H9 (cell line): ENCODE data around the gene LAMP2. TPM values are rescaled to one million over a fixed set of nuclear protein-coding genes. Genes with fewer than 3 reads are reported as not detected.

Source experiments
- DNase-seq: peaks from one replicate; pipeline ENCODE4 v3.0.0-alpha.2; 2017
- H2AFZ ChIP-seq: one replicate; pipeline ENCODE4 v1.6.1; 2013; ENCODE audit warnings: mild to moderate bottlenecking, low read length, control low read depth, moderate library complexity
- H2AK5ac ChIP-seq: 2 replicates; pipeline ENCODE4 v1.6.1; 2013; ENCODE audit warnings: low read length, control low read depth, mixed read lengths; ENCODE audit not compliant: insufficient read length
- H2BK120ac ChIP-seq: one replicate; pipeline ENCODE4 v1.6.1; 2013; ENCODE audit warnings: low read depth, mild to moderate bottlenecking, low read length, control low read depth, inconsistent platforms; ENCODE audit not compliant: poor library complexity, severe bottlenecking
- H2BK12ac ChIP-seq: 2 replicates; pipeline ENCODE4 v1.6.1; 2013; ENCODE audit warnings: low read length, control low read depth, mixed read lengths, low read depth; ENCODE audit not compliant: insufficient read length
- H2BK15ac ChIP-seq: 2 replicates; pipeline ENCODE4 v1.6.1; 2013; ENCODE audit warnings: low read depth, low read length, control low read depth
- H2BK20ac ChIP-seq: one replicate; pipeline ENCODE4 v1.6.1; 2013; ENCODE audit warnings: low read depth, mild to moderate bottlenecking, low read length, control low read depth, inconsistent platforms; ENCODE audit not compliant: poor library complexity, severe bottlenecking
- H2BK5ac ChIP-seq: 2 replicates; pipeline ENCODE4 v1.6.1; 2013; ENCODE audit warnings: low read length, control low read depth, mixed read lengths; ENCODE audit not compliant: insufficient read length
- H3K14ac ChIP-seq: 2 replicates; pipeline ENCODE4 v1.6.1; 2013; ENCODE audit warnings: low read length, control low read depth; ENCODE audit not compliant: insufficient read depth
- H3K18ac ChIP-seq: 2 replicates; pipeline ENCODE4 v1.6.1; 2013; ENCODE audit warnings: low read depth, mild to moderate bottlenecking, mixed read lengths, low read length, control low read depth; ENCODE audit not compliant: insufficient read length
- H3K23ac ChIP-seq: 2 replicates; pipeline ENCODE4 v1.6.1; 2013; ENCODE audit warnings: low read length, control low read depth, mixed read lengths, low read depth; ENCODE audit not compliant: insufficient read length
- H3K23me2 ChIP-seq: 2 replicates; pipeline ENCODE4 v1.6.1; 2013; ENCODE audit warnings: low read depth, mild to moderate bottlenecking, mixed read lengths, low read length, control low read depth; ENCODE audit not compliant: insufficient read length, poor library complexity, severe bottlenecking
- H3K27ac ChIP-seq: 2 replicates; pipeline ENCODE4 v1.5.1; 2013; ENCODE audit warnings: low read length, control low read depth, mixed read lengths, low read depth; ENCODE audit not compliant: insufficient read length
- H3K27me3 ChIP-seq: 2 replicates; pipeline ENCODE4 v1.6.1; 2013; ENCODE audit warnings: low read length, control low read depth, inconsistent platforms; ENCODE audit not compliant: insufficient read depth
- H3K4ac ChIP-seq: 2 replicates; pipeline ENCODE4 v1.6.1; 2013; ENCODE audit warnings: low read depth, mild to moderate bottlenecking, control low read depth, inconsistent platforms, low read length, moderate library complexity
- H3K4me1 ChIP-seq: 2 replicates; pipeline ENCODE4 v1.6.1; 2013; ENCODE audit warnings: low read length, control low read depth, inconsistent platforms; ENCODE audit not compliant: insufficient read depth
- H3K4me2 ChIP-seq: 2 replicates; pipeline ENCODE4 v1.6.1; 2013; ENCODE audit warnings: low read length, control low read depth, mixed read lengths; ENCODE audit not compliant: insufficient read length, insufficient read depth
- H3K56ac ChIP-seq: 2 replicates; pipeline ENCODE4 v1.6.1; 2013; ENCODE audit warnings: low read depth, mild to moderate bottlenecking, mixed read lengths, low read length, control low read depth; ENCODE audit not compliant: insufficient read length
- H3K79me1 ChIP-seq: 2 replicates; pipeline ENCODE4 v1.6.1; 2013; ENCODE audit warnings: low read depth, mild to moderate bottlenecking, moderate library complexity, low read length, control low read depth, inconsistent platforms; ENCODE audit not compliant: insufficient read depth, poor library complexity, severe bottlenecking
- H3K79me2 ChIP-seq: 2 replicates; pipeline ENCODE4 v1.6.1; 2013; ENCODE audit warnings: low read length, control low read depth, inconsistent platforms; ENCODE audit not compliant: insufficient read depth
- H3K9ac ChIP-seq: 2 replicates; pipeline ENCODE4 v1.6.1; 2013; ENCODE audit warnings: low read length, control low read depth, mixed read lengths; ENCODE audit not compliant: insufficient read length; ENCODE audit errors: extremely low read depth
- H3K9me3 ChIP-seq: one replicate; pipeline ENCODE4 v1.6.1; 2013; ENCODE audit warnings: low read depth, low read length, inconsistent platforms; ENCODE audit not compliant: control insufficient read depth
- H3T11ph ChIP-seq: one replicate; pipeline ENCODE4 v1.6.1; 2013; ENCODE audit warnings: mild to moderate bottlenecking, low read length, control low read depth, inconsistent platforms
- H4K20me1 ChIP-seq: one replicate; pipeline ENCODE4 v1.6.1; 2013; ENCODE audit not compliant: control insufficient read depth, insufficient read length, insufficient read depth
- H4K5ac ChIP-seq: 2 replicates; pipeline ENCODE4 v1.6.1; 2013; ENCODE audit warnings: low read depth, mild to moderate bottlenecking, mixed read lengths, low read length, control low read depth; ENCODE audit not compliant: insufficient read length
- H4K8ac ChIP-seq: replicated peaks from 2 replicates; pipeline ENCODE4 v1.6.1; 2013; ENCODE audit warnings: low read length, control low read depth, mixed read lengths, low read depth; ENCODE audit not compliant: insufficient read length
- H4K91ac ChIP-seq: 2 replicates; pipeline ENCODE4 v1.6.1; 2013; ENCODE audit warnings: low read depth, mild to moderate bottlenecking, moderate library complexity, mixed read lengths, low read length, control low read depth; ENCODE audit not compliant: insufficient read length
- H3K27ac Mint-ChIP-seq, 3 experiments: 2 replicates in 2 of 3; 3 replicates in 1 of 3; pipeline ENCODE4 v1.8.0; 2020 to 2021; ENCODE audit warnings: mixed read lengths in 3 of 3, mild to moderate bottlenecking in 1 of 3, moderate library complexity in 1 of 3
- H3K27me3 Mint-ChIP-seq: 2 replicates; pipeline ENCODE4 v1.8.0; 2021; ENCODE audit warnings: low read depth, mild to moderate bottlenecking, moderate library complexity, mixed read lengths
- H3K36me3 Mint-ChIP-seq, 3 experiments: 2 replicates in 2 of 3; 3 replicates in 1 of 3; pipeline ENCODE4 v1.8.0; 2020 to 2021; ENCODE audit warnings: low read depth in 3 of 3, mixed read lengths in 3 of 3; ENCODE audit not compliant: insufficient read depth in 1 of 3
- H3K4me1 Mint-ChIP-seq, 2 experiments: 2 replicates each; pipeline ENCODE4 v1.8.0; 2020; ENCODE audit warnings: mixed read lengths in 2 of 2
- H3K4me3 Mint-ChIP-seq, 2 experiments: 2 replicates in 1 of 2; 3 replicates in 1 of 2; pipeline ENCODE4 v1.8.0; 2020 to 2021; ENCODE audit warnings: mild to moderate bottlenecking in 2 of 2, mixed read lengths in 2 of 2, moderate library complexity in 1 of 2
- H3K9me3 Mint-ChIP-seq, 2 experiments: 2 replicates in 1 of 2; 3 replicates in 1 of 2; pipeline ENCODE4 v1.8.0; 2020; ENCODE audit warnings: mild to moderate bottlenecking in 2 of 2, mixed read lengths in 2 of 2, moderate library complexity in 1 of 2
- total RNA-seq: library from RNA; stranded (reverse); gene quantifications from 2 replicates; pipeline ENCODE4 v1.2.1, GENCODE V29; 2021
- TF ChIP-seq, protein P1 (sequence below): fragments of 200-600 bp; sonication (generic); conservative IDR thresholded peaks from 3 replicates; pipeline ENCODE4 v1.8.0; 2021; ENCODE audit warnings: antibody characterized with exemption, mild to moderate bottlenecking

Gene LAMP2
- total RNA-seq, 1 experiment from 2014 or later, result 27.7 TPM

DNA sequence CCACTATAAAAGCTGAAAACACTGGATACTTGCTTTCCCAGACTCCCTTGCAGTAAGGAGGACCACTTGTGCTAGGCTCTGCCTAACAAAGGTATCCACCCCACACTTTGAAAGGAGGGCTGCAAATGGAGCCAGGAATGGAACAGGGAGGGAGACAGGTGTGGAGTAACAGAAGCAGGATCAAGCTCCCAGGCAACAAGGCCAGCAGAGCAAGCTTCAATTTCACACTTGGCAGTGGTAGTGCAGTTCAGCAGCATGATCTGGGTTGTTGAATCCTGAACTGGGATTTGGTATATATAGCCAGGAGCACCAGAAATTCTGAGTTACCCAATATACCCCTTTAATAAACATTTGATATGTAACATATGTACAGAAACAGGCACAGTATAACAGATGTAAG lies 9.8 kb downstream of the LAMP2 start:
- Histone ChIP-seq H3K18ac (no peak overlapping the region), H4K20me1 (no peaks in the 10 kb centered on the region), H3T11ph (no peak overlapping the region), H3K27ac (no peak overlapping the region), H4K8ac (no peak overlapping the region), H3K23ac (no peak overlapping the region), H3K56ac (no peak overlapping the region), H3K27me3 (no peaks in the 10 kb centered on the region), H2BK20ac (no peak overlapping the region), H3K4ac (no peak overlapping the region), H2AK5ac (no peak overlapping the region), H4K5ac (no peak overlapping the region), H2BK15ac (no peak overlapping the region), H3K79me1 (no peaks in the 10 kb centered on the region), H3K79me2 (no peaks in the 10 kb centered on the region), H4K91ac (no peak overlapping the region), H3K4me1 (no peaks in the 10 kb centered on the region), H3K9me3 (peaks cover 7% of the 10 kb centered on the region), H3K23me2 (no peaks in the 10 kb centered on the region), H2BK5ac (no peak overlapping the region), H2BK12ac (no peak overlapping the region), H2AFZ (no peak overlapping the region), H3K9ac (no peak overlapping the region), H3K14ac (no peak overlapping the region), H3K4me2 (no peak overlapping the region), H2BK120ac (no peak overlapping the region)
- DNase-seq, result no peak
- Mint-ChIP-seq H3K36me3 (peaks cover 1 to 8% (median 5%) of the 10 kb centered on the region in 3 experiments; a peak in 6 of 7 replicates), H3K4me3 (no peak overlapping the region), H3K4me1 (peaks cover 3 to 10% of the 10 kb centered on the region in 2 experiments; a peak in 3 of 4 replicates), H3K27ac (no peak overlapping the region), H3K9me3 (peaks cover 38 to 45% of the 10 kb centered on the region in 2 experiments), H3K27me3 (no peaks in the 10 kb centered on the region; the same call in 1 of the 2 replicates)
- TF ChIP-seq, protein P1, sequence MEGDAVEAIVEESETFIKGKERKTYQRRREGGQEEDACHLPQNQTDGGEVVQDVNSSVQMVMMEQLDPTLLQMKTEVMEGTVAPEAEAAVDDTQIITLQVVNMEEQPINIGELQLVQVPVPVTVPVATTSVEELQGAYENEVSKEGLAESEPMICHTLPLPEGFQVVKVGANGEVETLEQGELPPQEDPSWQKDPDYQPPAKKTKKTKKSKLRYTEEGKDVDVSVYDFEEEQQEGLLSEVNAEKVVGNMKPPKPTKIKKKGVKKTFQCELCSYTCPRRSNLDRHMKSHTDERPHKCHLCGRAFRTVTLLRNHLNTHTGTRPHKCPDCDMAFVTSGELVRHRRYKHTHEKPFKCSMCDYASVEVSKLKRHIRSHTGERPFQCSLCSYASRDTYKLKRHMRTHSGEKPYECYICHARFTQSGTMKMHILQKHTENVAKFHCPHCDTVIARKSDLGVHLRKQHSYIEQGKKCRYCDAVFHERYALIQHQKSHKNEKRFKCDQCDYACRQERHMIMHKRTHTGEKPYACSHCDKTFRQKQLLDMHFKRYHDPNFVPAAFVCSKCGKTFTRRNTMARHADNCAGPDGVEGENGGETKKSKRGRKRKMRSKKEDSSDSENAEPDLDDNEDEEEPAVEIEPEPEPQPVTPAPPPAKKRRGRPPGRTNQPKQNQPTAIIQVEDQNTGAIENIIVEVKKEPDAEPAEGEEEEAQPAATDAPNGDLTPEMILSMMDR, result no peak
